Lower leg skin (tissue), 4 donors: ENCODE data around the gene NOTCH4. TPM values are rescaled to one million over a fixed set of nuclear protein-coding genes. Genes with fewer than 3 reads are reported as not detected.
"Not testable (repeated sequence)": the region's sequence is repeated elsewhere in the genome, so short reads cannot be mapped to it uniquely, and the experiment has no call there.

Experiments
- DNase-seq, 2 donors: peaks; one replicate each; pipeline ENCODE4 v3.0.0-alpha.2; 2019; ENCODE audit warnings: low spot score in 2 of 2
- H3K4me3 ChIP-seq: fragments of 200-600 bp; sonication (generic); 2 replicates; pipeline ENCODE4 v1.5.1; 2017; ENCODE audit warnings: mild to moderate bottlenecking, low read depth; ENCODE audit not compliant: poor library complexity, severe bottlenecking
- POLR2A ChIP-seq, 2 donors: fragments of 450-650 bp; IDR thresholded peaks; one replicate each; pipeline ENCODE4 v1.6.1; 2016 to 2017; ENCODE audit warnings: antibody characterized with exemption in 2 of 2, mild to moderate bottlenecking in 1 of 2, moderate library complexity in 1 of 2
- WGBS, 2 donors: methylation state at CpG; one replicate each; pipeline ENCODE4 v1.1.5; 2018; 5-methylcytosine and 5-hydroxymethylcytosine counted together
- intact Hi-C: fragments of 100-400 bp; cut with DNase I; formaldehyde crosslinking; loops from one replicate; pipeline ENCODE4 v1.15.0; 2023; ENCODE audit warnings: low total_unique reads
- total RNA-seq, 4 donors: library from RNA; depleted of rRNA; stranded (reverse); fragments of >200 nt; gene quantifications; one replicate each; pipeline ENCODE4 v1.1.0, GENCODE V29; 2016
- TF ChIP-seq, protein P1 (sequence below), 3 donors: fragments of 450-650 bp; IDR thresholded peaks; one replicate each; pipeline ENCODE4 v1.5.1; 2016; ENCODE audit warnings: antibody characterized with exemption in 3 of 3, mild to moderate bottlenecking in 3 of 3, moderate library complexity in 2 of 3

The NOTCH4 gene
- 10 to 100 TPM in 1 of 4 donors, 1 to 10 TPM in 3; 6.3 to 10.4 (median 7.8) TPM for total RNA-seq

DNA sequence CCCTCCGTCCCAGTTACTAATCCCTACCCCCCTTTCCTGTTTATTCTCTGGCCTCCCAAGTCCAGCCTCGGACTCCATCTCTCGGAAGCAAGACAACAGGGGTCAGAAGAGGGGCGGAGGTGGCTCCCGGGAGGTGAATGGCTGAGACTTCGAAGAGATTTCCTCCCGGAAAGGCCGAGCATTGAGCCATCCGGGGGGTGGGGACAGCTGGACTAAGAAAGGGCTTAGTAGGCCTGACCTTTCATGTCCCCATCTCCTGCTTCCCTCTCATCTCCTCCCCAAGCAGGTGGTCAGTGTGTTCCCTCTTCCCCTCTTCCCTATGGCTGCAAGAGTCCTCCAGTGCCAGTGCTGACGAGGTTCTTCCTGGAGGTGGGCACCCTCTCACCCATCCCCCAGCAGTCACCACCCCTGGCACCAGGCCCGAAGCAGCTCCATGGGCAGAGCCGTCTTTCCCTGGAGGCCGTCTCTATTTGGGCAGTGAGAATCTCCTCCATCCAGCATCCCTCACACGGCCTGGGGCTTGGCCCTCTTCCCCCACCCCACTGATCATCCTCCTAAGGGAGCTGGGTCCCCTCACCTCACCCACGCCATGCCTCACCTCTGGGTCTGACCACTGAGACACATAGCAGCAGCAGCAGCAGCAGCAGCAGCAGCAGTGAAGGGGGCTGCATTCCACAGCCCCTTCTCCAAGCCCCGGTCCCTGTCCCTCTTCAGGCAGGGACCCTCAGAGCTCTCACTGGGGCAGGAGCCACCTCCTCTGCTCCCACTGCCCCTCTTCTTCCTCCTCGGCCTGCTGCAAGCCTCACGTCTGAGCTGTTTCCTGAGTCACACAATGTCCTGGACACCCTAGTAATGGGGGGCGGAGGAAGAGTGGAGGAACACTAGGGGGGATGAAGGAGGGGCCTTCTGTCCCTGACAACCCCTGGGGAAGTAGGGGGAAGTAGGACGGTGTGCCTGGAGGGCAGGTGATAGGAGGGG lies at the start of gene NOTCH4:
Gene NOTCH4 (minus strand): TSS at position 810 of the 978 bp plus-strand sequence. CDS start 139 bp downstream, at position 671.
- no peak within 1 kb of the TSS for H3K4me3 ChIP-seq
- no peak for DNase-seq
- 40 to 50% methylated on average over 20 of the region's 20 CpGs for WGBS, 2 donors
- TF ChIP-seq POLR2A (IDR thresholded peaks at IDR 0.05) = no peak
- TF ChIP-seq, protein P1, sequence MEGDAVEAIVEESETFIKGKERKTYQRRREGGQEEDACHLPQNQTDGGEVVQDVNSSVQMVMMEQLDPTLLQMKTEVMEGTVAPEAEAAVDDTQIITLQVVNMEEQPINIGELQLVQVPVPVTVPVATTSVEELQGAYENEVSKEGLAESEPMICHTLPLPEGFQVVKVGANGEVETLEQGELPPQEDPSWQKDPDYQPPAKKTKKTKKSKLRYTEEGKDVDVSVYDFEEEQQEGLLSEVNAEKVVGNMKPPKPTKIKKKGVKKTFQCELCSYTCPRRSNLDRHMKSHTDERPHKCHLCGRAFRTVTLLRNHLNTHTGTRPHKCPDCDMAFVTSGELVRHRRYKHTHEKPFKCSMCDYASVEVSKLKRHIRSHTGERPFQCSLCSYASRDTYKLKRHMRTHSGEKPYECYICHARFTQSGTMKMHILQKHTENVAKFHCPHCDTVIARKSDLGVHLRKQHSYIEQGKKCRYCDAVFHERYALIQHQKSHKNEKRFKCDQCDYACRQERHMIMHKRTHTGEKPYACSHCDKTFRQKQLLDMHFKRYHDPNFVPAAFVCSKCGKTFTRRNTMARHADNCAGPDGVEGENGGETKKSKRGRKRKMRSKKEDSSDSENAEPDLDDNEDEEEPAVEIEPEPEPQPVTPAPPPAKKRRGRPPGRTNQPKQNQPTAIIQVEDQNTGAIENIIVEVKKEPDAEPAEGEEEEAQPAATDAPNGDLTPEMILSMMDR (IDR thresholded peaks at IDR 0.05) = no peak
- intact Hi-C loops = no loop called here

DNA sequence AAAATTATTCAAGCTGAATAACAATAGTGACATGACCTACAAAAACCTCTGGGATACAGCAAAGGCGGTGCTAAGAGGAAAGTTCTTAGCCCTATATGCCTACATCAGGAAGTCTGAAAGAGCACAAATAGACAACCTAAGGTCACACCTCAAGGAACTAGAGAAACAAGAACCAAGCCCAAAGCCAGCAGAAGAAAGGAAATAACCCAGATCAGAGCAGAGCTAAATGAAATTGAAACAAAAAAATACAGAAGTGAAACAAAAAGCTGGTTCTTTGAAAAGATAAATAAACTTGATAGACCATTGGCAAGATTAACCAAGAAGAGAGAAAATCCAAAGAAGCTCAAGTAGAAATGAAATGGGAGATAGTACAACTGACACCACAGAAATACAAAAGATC lies 47.6 kb upstream of the NOTCH4 start:
- WGBS, 2 donors = 67 to 85% methylated on average over 1 of the region's 1 CpG
- no peak for DNase-seq
- no peak overlapping the region for H3K4me3 ChIP-seq
- intact Hi-C loops = no loop called here
- TF ChIP-seq, protein P1 (IDR thresholded peaks at IDR 0.05) = no peak
- TF ChIP-seq POLR2A (IDR thresholded peaks at IDR 0.05) = no peak

DNA sequence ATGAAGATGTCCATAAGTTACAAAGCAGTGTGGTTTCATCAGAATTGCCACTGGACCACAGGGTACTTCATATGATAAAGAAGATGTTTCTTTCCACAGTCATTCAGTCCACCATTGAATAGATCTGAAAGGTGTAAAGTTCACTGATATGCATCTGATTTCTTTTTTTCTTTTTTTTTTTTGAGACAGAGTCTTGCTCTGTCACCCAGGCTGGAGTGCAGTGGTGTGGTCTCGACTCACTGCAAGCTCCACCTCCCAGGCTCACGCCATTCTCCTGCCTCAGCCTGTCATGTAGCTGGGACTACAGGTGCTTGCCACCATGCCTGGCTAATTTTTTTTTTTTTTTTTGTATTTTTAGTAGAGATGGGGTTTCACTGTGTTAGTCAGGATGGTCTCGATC lies 44.6 kb upstream of the NOTCH4 start:
- WGBS, 2 donors = 78 to 92% methylated on average over 3 of the region's 3 CpGs
- DNase-seq, H3K4me3 ChIP-seq, intact Hi-C loops: not testable (repeated sequence)

DNA sequence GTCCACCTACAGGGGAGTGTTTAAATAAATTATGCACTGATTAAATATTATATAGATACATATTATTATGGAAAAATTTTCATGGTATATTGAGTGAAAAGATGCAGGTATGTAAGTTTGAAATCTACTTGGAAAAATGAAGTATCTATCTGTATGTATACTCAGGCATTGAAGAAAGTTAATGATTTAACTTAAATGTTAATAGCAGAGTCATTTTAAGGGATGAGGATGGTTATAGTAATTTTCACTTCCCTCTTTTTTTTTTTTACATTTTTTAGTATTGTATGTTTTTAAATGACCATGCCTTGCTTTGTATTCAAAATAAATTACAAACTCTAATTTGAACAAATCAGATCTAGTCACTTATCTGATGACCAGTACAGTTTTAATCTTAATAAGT lies 43.2 kb upstream of the NOTCH4 start:
- no peak for DNase-seq
- H3K4me3 ChIP-seq = no peak overlapping the region
- TF ChIP-seq, protein P1 (IDR thresholded peaks at IDR 0.05) = no peak
- no peak for TF ChIP-seq POLR2A (IDR thresholded peaks at IDR 0.05)
- intact Hi-C loops = no loop called here

DNA sequence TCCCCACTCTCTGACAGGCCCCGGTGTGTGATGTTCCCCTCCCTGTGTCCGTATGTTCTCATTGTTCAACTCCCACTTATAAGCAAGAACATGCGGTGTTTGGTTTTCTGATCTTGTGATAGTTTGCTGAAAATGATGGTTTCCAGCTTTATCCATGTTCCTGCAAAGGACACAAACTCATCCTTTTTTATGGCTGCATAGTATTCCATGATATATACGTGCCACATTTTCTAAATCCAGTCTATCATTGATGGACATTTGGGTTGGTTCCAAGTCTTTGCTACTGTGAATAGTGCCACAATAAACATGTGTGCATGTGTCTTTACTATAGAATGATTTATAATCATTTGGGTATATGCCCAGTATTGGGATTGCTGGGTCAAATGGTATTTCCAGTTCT lies 33.4 kb upstream of the NOTCH4 start:
- H3K4me3 ChIP-seq, DNase-seq, intact Hi-C loops: not testable (repeated sequence)
- WGBS, 2 donors = 94 to 96% methylated on average over 4 of the region's 4 CpGs

DNA sequence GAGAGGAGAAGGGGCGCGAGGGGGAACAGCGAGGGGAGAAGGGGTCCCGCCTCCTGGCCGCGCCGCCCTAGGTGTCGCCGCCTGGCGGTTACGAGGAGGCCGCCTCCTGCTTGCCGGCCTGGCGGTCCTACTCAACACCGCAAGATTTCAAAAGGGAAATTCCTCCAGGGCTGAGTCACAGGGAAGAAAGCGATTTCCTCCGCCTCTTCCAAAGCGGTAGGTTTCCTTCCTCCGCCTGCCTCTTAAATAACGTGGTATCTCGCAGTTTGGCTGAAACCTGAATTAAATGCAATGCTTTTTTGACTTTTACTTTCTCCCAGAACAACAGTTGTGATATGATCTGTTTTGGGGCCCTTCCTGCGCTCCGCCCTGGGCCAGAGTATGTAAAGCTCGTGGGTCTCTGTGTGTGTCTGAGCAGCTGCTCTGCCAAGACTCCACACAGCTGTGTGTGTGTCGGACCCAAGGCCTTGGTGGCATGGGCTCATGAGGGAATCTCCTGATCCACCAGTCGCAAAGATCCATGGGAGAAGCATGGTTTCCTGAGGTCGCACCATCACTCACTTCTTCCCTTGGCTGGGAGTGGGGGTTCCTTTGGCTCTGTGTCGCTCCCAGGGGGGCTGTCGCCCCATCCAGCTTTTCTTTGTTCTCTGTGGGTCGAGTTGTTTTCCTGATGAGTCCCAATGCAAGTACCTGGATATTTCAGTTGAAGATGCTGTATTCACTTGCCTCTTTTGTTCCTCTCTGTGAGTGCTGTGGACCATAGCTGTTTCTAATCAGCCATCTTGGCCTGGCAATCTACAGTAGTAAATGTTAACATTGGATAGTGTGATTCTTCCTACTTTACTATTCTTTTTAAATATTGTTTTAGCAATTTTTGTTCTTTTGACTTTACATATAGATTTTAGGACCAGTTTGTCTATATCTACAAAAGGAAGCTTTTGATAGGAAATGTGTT lies 31.6 kb upstream of the NOTCH4 start:
- DNase-seq = peak; percentile 61 to 93
- WGBS, 2 donors = 8 to 11% methylated on average over 30 of the region's 30 CpGs
- no peak overlapping the region for H3K4me3 ChIP-seq
- TF ChIP-seq, protein P1 (IDR thresholded peaks at IDR 0.05) = no peak
- TF ChIP-seq POLR2A (IDR thresholded peaks at IDR 0.05) = no peak
- intact Hi-C loops = no loop called here
